Measurements from ENCODE around the gene TCN2.
"Not testable (repeated sequence)": the region's sequence is repeated elsewhere in the genome, so short reads cannot be mapped to it uniquely, and the experiment has no call there.

The TCN2 gene

DNA sequence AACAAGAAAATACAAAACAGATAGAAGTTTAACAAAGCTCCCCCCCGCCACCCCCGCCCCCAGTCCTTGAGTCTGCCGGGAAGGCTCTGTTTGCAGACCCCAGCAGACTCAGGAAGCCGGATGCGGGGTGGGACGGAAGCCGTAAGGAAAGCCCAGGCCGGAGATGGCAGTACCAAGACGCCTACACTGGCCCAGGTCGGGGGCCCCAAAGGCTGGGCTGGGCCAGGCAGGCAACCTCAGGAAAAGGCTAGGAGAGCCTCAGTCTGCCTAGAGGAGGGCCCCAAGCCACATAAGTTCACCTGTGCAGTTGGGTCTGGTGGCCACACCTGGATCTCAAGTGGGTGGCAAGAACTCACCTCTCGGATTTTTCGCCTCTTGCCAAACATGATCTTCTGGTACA lies 28.5 kb upstream of the TCN2 start:
- DNase-seq (ENCODE audit: low spot score): no peak

DNA sequence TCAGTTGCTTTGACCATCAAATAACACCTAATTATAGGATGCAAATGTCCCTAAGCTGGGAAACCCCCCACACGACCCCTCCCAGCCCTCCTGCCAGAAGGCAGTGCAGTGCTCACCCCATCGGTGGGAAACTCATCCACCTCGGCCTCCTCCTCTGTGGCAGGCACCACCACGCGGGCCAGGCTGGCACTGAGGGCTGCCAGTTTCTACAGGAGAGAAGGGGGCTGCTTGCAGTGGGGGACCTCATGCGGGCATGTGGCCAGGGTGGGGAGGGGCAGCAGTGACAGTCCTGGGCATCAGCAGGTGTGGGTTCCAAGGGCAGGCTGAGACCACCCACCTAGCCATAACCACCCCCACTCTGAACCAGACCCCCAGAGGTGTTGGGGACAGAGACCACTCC lies 26.1 kb upstream of the TCN2 start:
- no peak for DNase-seq (ENCODE audit: low spot score)

DNA sequence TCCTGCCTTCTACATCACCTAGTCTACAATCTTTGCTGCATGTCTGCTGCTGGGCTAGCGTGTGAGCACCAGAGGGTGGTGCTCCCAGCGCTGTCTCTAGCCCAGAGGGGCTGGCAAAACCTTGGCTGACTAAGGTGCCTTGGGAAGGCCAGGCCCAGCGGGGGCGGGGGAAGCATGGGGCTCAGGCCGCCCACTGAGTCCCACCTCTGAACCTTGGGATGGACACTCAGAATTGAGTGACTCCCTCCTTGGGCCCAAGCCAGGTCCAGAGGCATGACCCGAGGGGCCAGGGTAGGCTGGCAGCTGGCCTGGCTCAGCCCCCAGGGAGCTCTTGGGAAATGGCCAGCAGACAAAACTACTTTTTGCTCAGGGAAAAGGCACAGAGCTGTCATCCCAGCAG lies 24.9 kb upstream of the TCN2 start:
- DNase-seq (ENCODE audit: low spot score): no peak

DNA sequence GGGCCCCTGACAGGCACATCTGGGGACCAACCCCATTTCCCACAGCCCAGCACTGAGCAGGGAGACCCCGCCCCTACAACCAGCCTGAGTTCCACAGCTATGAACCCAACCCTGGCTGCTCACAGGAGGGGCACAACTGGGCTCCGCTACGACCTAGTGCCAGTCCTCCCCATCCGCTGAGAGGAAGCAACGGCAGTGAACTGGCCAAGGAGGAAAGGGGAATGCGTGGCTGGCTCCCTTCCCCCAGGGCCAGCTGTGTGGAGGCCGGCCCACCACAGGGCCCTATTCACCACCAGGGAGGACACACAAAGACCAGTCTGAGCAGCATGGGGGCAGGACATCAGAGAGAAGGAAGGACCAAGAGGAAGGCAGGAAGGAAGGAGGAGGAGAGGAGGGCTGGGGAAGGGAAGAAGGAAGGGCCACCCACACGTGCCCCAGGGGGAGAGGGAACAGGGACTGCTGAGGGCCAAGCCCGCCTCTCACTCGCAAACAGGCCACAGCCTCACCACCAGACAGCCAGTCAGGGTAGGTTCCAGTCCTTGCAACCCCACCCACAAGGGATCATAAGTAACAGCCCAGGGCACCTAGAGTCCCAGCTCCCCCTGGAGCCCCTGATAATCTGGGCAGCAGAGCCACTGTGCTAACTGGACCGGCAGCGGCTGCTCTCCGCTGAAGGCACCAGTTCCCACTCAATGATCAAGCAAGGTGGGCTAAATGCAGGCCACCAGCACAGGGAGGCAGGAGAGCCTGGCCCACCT lies 24.0 kb upstream of the TCN2 start:
- DNase-seq (ENCODE audit: low spot score): no peak

- DNase-seq (ENCODE audit: low spot score): no peak
These were observed 22.5 kb upstream of the TCN2 start for GRCh38 chr22:30584441-30584840.

DNA sequence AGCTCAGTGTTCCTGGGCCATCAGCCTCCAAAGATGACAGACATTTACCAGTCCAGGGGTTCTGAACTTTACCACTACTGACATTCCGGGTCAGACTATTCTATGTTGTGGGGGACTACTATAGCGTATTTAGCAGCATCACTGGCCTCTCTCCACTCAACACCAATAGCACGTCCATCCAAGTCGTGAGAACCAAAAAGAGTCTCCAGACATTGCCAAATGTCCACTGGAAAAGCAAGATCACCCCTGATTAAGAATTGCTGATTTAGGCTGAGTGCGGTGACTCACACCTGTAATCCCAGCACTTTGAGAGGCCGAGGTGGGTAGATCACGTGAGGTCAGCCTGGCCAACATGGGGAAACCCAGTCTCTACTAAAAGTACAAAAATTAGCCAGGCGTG lies 20.6 kb upstream of the TCN2 start:
- no peak for DNase-seq (ENCODE audit: low spot score)

DNA sequence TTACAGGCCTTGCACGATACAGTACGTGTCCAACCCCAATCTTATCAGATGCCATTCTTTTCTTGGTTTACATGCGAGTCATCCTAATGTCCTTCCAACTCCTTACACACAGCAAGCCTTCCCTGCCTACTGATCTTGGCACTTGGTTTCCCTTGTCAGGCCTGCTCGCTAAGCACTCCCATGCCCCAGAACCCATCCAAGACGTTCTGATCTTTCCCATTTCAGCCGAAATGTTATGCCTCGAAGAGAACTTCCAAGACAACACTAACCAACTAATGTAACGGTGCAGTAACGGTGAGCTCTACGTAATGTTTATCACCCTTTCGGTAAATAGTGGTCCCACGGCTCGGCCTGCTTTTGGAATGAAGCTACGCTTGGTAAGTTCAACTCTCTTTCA lies 15.8 kb upstream of the TCN2 start:
- peak; percentile 6 for DNase-seq (ENCODE audit: low spot score)

- peak; percentile 96 for DNase-seq (ENCODE audit: low spot score)
These were observed 15.2 kb upstream of the TCN2 start, which contains the start of gene PES1 for GRCh38 chr22:30591588-30592359. PES1 (minus strand) TSS chr22:30591910; CDS start chr22:30591833, 77 bp downstream.

GRCh38 chr22:30592360-30592713 lies 14.6 kb upstream of the TCN2 start:
- not testable (repeated sequence) for DNase-seq (ENCODE audit: low spot score)

- no peak for DNase-seq (ENCODE audit: low spot score)
These were observed 10.8 kb upstream of the TCN2 start for GRCh38 chr22:30596199-30596598.

GRCh38 chr22:30596886-30597285 lies 10.1 kb upstream of the TCN2 start:
- no peak for DNase-seq (ENCODE audit: low spot score)

GRCh38 chr22:30598986-30599385 lies 8.0 kb upstream of the TCN2 start:
- DNase-seq (ENCODE audit: low spot score): no peak

GRCh38 chr22:30600921-30601320 lies 6.1 kb upstream of the TCN2 start:
- no peak for DNase-seq (ENCODE audit: low spot score)

- no peak for DNase-seq (ENCODE audit: low spot score)
These were observed 5.5 kb upstream of the TCN2 start for GRCh38 chr22:30601464-30601863.

DNA sequence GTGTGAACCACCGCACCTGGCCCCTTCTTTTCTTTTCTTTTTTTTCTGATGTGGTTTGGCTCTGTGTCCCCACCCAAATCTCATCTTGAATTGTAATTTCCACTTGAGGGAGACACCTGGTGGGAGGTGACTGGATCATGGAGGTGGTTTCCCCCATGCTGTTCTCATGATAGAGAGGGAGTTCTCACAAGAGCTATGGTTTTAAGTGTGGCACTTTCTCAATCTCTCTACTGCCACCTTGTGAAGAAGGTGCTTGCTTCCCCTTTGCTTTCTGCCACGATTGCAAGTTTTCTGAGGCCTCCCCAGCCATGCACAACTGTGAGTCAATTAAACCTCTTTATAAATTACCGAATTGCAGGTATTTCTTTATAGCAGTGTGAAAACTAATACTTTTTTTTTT lies 4.9 kb upstream of the TCN2 start:
- peak; percentile 34 for DNase-seq (ENCODE audit: low spot score)

DNA sequence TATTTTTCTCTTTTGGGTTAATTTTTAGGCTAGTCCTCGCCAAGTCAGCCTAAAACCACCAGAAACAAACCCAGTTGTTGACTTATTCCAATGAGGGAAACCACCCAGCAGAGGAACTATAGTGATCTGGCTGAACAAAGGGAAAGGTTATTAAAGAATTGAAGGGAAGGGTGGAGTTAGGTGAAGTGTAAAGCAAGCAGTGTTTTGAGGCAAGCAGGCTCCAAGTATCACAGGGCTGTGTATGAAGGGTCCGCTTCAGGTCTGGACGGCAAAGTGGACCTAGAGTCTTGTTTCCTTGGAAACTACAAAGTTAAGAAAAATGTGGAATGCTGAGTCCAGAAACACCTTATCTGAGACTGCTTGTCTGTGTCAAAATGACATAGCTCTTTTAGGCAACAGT lies 3.2 kb upstream of the TCN2 start:
- no peak for DNase-seq (ENCODE audit: low spot score)

DNA sequence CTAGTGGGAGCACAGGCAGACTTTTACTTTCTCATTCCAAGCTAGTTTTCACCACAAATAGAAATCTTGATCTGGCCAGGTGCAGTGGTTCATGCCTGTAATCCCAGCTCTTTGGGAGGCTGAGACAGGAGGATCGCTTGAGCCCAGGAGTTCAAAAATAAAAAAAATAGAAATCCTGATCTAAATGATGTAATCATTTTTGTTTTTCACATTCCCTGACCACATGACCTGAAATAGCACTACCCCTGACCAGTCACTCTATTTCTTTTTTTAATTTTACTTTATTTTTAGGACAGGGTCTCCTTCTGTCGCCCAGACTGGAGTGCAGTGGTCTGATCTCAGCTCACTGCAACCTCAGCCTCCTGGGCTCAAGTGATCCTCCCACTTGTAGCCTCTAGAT lies 2.3 kb upstream of the TCN2 start:
- DNase-seq (ENCODE audit: low spot score): no peak

DNA sequence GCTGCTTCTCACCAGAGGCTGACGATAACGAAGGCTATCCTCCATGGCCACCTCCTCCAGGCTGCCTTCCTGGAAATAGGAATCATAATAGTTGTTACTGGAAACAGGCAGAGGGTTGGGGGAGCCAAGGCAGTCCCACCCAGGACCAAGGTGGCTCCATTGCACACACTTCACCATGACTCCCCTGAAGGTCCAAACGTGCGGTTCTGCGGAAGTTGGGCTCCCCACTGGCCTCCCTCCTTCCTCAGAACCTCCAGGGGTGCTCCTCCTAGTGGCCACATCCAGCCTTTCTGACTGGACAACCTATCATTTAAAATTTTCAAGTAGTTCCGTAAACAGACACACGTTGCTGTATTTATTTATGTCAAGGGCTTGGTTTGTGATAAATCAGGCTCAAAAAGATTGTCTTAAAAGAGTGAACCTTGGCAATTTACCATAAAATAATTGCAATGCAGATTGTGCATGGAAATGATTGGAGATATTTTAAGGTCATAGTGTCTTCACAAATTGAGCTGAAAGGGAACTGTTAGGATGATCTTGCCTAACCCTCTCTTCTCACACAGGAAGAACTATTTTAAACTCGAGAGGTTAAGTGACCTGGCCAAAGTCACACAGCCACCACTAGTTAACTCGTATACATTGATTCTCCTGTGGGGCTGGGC lies 1.4 kb upstream of the TCN2 start:
- peak; percentile 47 for DNase-seq (ENCODE audit: low spot score)

- no peak for DNase-seq (ENCODE audit: low spot score)
These were observed 441 bp downstream of the TCN2 start for GRCh38 chr22:30607300-30607930.

DNA sequence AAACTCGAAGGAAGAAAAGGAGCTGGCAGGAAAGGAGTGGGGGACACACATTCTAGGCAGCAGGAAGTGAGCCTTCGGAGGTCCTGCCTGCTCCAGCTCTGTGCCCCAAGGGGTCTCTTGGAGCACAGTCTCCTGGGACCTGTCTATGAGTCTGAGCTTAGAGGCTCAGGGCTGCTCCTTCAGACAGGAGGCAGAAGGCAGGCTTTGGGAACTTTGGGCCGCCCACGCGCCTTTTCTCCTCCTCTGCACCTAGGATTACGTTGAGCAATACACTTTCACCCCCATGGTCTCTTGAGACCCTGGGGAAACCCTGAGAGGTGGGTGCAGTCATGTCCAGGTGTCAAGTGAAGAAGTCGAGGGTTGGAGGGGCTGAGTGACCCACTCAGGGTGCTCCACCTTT lies 965 bp downstream of the TCN2 start:
- no peak for DNase-seq (ENCODE audit: low spot score)

DNA sequence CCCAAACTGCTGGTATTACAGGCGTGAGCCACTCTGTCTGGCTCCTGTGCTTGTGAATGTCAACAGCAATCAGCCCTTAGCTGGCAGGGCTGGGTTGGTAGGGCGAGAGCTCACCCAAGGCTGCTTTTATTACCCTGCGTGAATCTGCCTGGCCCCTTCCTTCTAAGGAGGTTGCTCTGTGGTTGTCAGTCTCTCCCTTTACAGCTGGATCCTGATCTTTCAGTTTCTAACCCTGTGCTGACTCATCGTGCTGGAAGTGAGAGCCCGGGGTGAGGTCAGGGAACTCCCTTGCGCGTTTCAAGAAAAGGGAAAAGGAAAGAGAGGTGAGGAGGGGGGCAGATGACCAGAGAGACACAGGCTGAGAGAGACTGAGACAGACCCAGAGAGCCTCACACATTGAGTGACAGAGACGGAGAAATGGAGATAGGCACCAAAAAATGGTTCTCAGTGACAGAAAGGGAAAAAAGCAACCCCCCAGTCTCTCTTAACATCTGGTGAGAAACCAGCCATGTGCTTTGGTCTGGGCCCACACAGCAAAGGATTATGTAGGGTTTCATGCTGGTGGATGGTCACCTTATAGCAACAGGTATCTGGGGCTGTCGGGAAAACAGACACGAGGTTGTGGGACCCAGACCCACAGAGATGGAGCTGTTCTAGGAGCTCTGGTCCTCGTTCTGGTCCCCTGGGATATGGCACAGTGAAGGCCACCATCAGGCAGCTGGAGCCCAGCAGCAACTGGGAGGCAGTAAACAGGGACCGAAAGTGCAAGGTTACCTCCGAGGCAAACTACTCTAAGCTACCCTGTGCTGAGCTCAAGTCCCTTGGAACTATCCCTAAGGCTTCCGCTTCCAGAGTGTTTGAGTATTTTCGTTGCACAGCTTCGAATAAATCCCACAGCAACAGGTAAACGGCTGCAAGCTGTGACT lies 2.5 kb downstream of the TCN2 start:
- peak; percentile 69 for DNase-seq (ENCODE audit: low spot score)

DNA sequence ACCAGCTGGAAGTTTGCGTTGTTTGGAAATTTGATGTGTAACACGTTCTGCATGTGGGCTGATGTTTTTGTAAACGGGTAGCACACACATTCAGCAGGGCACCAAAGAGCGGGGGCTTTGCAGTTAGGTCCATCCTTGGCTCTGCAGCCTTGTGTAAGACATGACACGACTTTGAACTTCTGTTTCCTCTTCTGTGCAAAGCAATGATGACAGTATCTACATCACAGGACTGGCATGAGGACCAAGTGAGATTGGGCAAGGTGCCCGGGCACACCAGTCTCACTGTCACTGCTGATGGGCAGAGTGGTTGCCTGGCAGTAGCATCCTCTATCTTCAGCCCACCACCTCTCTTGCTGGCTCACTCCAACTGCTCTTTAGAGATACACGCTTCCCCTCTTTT lies 3.3 kb downstream of the TCN2 start:
- DNase-seq (ENCODE audit: low spot score): no peak
